ENCODE measurements around the gene PTTG1IP2.

Gene PTTG1IP2

DNA sequence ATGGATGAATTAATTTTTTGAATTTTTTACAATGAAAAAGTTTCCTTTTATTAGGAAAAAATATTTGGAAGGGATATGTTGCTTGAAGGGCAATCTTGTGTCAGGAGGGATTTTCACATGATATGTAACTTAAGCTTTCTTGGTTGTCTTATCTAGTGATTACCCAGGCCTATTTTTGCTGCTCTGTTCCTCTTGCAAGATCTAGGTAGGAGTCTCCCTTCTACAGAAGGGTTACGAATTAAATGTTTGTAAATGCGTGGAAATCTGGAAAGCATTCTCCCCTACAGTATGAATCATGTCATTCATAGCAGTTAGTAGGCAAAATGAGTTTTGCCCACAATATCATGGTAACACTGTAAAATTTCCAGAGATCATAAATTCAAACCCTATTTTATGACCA is 69.0 kb downstream of the PTTG1IP2 start:
- no peaks in the 10 kb centered on the region for H3K4me1 ChIP-seq (ENCODE audit: control insufficient read depth in 5 of 5, insufficient read depth in 5 of 5, low read length in 5 of 5)
- peaks cover 0 to 5% (median 0%) of the 10 kb centered on the region in 5 donors for H3K27me3 ChIP-seq (ENCODE audit: control insufficient read depth in 5 of 5, insufficient read depth in 4 of 5, low read length in 5 of 5)
- H3K36me3 ChIP-seq (ENCODE audit: control insufficient read depth in 5 of 5, insufficient read depth in 5 of 5, low read length in 5 of 5) = no peaks in the 10 kb centered on the region

DNA sequence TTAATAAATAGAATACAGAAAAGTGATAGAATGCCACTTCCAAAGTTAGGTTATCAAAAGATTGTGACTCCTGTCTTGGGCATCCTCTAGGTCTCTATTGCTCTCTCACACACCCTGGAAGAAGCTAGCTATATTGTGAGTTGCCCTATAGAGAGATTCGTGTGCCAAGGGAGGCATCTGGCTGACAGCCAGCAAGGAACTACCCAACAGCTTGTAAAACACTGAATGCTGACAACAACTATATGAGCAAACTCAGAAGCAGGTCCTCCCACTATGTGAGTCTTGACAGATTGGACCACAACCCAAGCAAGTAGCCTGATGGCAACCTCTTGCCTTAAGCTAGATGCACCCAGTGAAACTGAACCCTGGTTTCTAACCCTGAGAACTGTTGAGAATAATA is 71.0 kb downstream of the PTTG1IP2 start:
- no peaks in the 10 kb centered on the region for H3K36me3 ChIP-seq (ENCODE audit: control insufficient read depth in 5 of 5, insufficient read depth in 5 of 5, low read length in 5 of 5)
- H3K27me3 ChIP-seq (ENCODE audit: control insufficient read depth in 5 of 5, insufficient read depth in 4 of 5, low read length in 5 of 5) = peaks cover 0 to 2% (median 0%) of the 10 kb centered on the region in 5 donors
- no peaks in the 10 kb centered on the region for H3K4me1 ChIP-seq (ENCODE audit: control insufficient read depth in 5 of 5, insufficient read depth in 5 of 5, low read length in 5 of 5)
- H3K9ac ChIP-seq (ENCODE audit: low read length in 5 of 5) = no peak overlapping the region
- no peaks in the 10 kb centered on the region for H3K9me3 ChIP-seq (ENCODE audit: control insufficient read depth in 5 of 5, low read length in 5 of 5)
- no peak overlapping the region for H3K4me3 ChIP-seq (ENCODE audit: low read depth in 1 of 5, low read length in 5 of 5)
- H3K27ac ChIP-seq (ENCODE audit: low read depth, low read length) = no peak overlapping the region

More for the DNA sequence above, 69.0 kb downstream of the PTTG1IP2 start:
- no peak overlapping the region for H3K9ac ChIP-seq (ENCODE audit: low read length in 5 of 5)
- no peak overlapping the region for H3K27ac ChIP-seq (ENCODE audit: low read depth, low read length)
- no peak overlapping the region for H3K4me3 ChIP-seq (ENCODE audit: low read depth in 1 of 5, low read length in 5 of 5)
- no peaks in the 10 kb centered on the region for H3K9me3 ChIP-seq (ENCODE audit: control insufficient read depth in 5 of 5, low read length in 5 of 5)

DNA sequence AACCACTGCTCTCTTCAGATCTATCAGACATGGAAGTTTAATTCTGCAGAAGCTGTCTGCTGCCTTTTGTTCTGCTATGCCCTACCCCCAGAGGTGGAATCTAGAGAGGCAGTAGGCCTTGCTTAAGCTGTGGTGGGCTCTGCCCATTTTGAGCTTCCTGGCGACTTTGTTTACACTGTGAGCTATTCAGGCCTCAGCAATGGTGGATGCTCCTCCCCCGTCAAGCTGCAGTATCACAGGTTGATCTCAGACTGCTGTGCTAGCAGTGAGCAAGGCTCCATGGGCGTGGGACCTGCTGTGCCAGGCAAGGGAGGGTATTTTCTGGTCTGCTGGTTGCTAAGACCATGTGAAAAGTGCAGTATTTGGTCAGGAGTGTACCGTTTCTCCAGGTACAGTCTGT is 81.6 kb downstream of the PTTG1IP2 start:
- no peaks in the 10 kb centered on the region for H3K36me3 ChIP-seq (ENCODE audit: control insufficient read depth in 5 of 5, insufficient read depth in 5 of 5, low read length in 5 of 5)
- no peaks in the 10 kb centered on the region for H3K4me1 ChIP-seq (ENCODE audit: control insufficient read depth in 5 of 5, insufficient read depth in 5 of 5, low read length in 5 of 5)
- H3K9me3 ChIP-seq (ENCODE audit: control insufficient read depth in 5 of 5, low read length in 5 of 5) = no peaks in the 10 kb centered on the region
- H3K27ac ChIP-seq (ENCODE audit: low read depth, low read length) = no peak overlapping the region
- no peak overlapping the region for H3K9ac ChIP-seq (ENCODE audit: low read length in 5 of 5)
- H3K4me3 ChIP-seq (ENCODE audit: low read depth in 1 of 5, low read length in 5 of 5) = no peak overlapping the region
- H3K27me3 ChIP-seq (ENCODE audit: control insufficient read depth in 5 of 5, insufficient read depth in 4 of 5, low read length in 5 of 5) = no peaks in the 10 kb centered on the region

DNA sequence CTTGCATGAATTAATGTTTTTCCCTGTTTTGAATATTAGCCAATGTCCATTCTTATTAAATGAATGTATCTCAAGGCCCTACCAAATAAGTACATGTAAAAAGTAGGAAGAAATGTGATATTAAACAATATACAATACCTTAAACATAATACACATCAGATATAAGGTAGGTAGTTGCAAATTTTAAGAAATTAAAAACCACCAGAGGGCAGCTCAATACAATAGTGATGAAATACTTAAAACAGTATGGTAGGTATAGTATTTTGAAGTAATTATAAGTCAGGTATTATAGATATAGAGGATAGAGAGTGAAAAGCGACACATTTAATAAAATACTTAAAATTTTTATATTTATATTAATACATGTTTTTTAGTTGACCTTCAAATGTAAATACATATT is 83.1 kb downstream of the PTTG1IP2 start:
- H3K27ac ChIP-seq (ENCODE audit: low read depth, low read length) = no peak overlapping the region
- no peaks in the 10 kb centered on the region for H3K4me1 ChIP-seq (ENCODE audit: control insufficient read depth in 5 of 5, insufficient read depth in 5 of 5, low read length in 5 of 5)
- H3K9me3 ChIP-seq (ENCODE audit: control insufficient read depth in 5 of 5, low read length in 5 of 5) = no peaks in the 10 kb centered on the region
- H3K36me3 ChIP-seq (ENCODE audit: control insufficient read depth in 5 of 5, insufficient read depth in 5 of 5, low read length in 5 of 5) = no peaks in the 10 kb centered on the region
- no peak overlapping the region for H3K9ac ChIP-seq (ENCODE audit: low read length in 5 of 5)
- H3K27me3 ChIP-seq (ENCODE audit: control insufficient read depth in 5 of 5, insufficient read depth in 4 of 5, low read length in 5 of 5) = no peaks in the 10 kb centered on the region
- no peak overlapping the region for H3K4me3 ChIP-seq (ENCODE audit: low read depth in 1 of 5, low read length in 5 of 5)

DNA sequence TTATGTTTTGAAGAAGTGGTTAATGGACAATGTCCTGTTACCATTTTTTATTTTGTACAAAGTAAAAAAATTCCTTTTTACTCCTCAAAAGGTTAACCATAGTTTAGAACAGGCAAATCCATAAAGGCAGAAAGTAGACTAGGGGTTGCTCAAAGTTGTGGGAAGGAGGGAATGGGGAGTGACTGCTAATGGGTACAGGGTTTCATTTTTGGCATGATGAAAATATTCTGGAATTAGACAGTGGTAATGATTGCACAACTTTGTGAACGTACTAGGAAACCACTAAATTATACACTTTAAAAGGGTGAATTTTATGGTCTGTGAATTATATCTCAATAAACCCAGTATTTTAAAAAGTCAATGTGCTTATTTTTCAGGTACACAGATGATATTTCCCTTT is 91.3 kb downstream of the PTTG1IP2 start:
- Histone ChIP-seq H3K9ac (ENCODE audit: low read length in 5 of 5) (no peak overlapping the region), H3K4me1 (ENCODE audit: control insufficient read depth in 5 of 5, insufficient read depth in 5 of 5, low read length in 5 of 5) (no peaks in the 10 kb centered on the region), H3K9me3 (ENCODE audit: control insufficient read depth in 5 of 5, low read length in 5 of 5) (no peaks in the 10 kb centered on the region), H3K4me3 (ENCODE audit: low read depth in 1 of 5, low read length in 5 of 5) (no peak overlapping the region), H3K27me3 (ENCODE audit: control insufficient read depth in 5 of 5, insufficient read depth in 4 of 5, low read length in 5 of 5) (no peaks in the 10 kb centered on the region), H3K27ac (ENCODE audit: low read depth, low read length) (no peak overlapping the region), H3K36me3 (ENCODE audit: control insufficient read depth in 5 of 5, insufficient read depth in 5 of 5, low read length in 5 of 5) (no peaks in the 10 kb centered on the region)

All from subcutaneous abdominal adipose tissue (tissue), 5 donors.